CD8-positive, alpha-beta memory T cell (primary cell): Measurements from ENCODE around the gene GSG1. TPM values are rescaled to one million over a fixed set of nuclear protein-coding genes. Genes with fewer than 3 reads are reported as not detected.
"Not testable (repeated sequence)": the region's sequence is repeated elsewhere in the genome, so short reads cannot be mapped to it uniquely, and the experiment has no call there.

ENCODE experiments used
- CTCF ChIA-PET: fragments of 350-600 bp; sonication (Branson Sonifier 250); formaldehyde crosslinking; loops from one replicate; lab custom pipeline; 2021; ENCODE audit warnings: antibody characterized with exemption; lab: Charles Lee
- POLR2A ChIA-PET: fragments of 350-600 bp; sonication (Branson Sonifier 250); formaldehyde crosslinking; loops from one replicate; lab custom pipeline; 2021; ENCODE audit warnings: antibody characterized with exemption; lab: Charles Lee
- DNase-seq, 5 donors: peaks; one replicate each; pipeline versions ENCODE4 v3.0.0 to v3.0.0-alpha.2; 2020 to 2022; ENCODE audit warnings: mixed read lengths in 1 of 5
- H3K27ac ChIP-seq: one replicate; pipeline ENCODE4 v1.7.0; 2013; ENCODE audit warnings: low read depth, mild to moderate bottlenecking, low read length, moderate library complexity
- H3K27me3 ChIP-seq: 2 replicates; pipeline ENCODE4 v1.7.0; 2013; ENCODE audit warnings: low read length, mild to moderate bottlenecking; ENCODE audit not compliant: insufficient read depth, poor library complexity, severe bottlenecking
- H3K36me3 ChIP-seq: 2 replicates; pipeline ENCODE4 v1.7.0; 2013; ENCODE audit warnings: mild to moderate bottlenecking, low read length, moderate library complexity; ENCODE audit not compliant: insufficient read depth
- H3K4me1 ChIP-seq: 2 replicates; pipeline ENCODE4 v1.7.0; 2013; ENCODE audit warnings: mild to moderate bottlenecking, low read length, moderate library complexity; ENCODE audit not compliant: insufficient read depth
- H3K4me3 ChIP-seq: 2 replicates; pipeline ENCODE4 v1.7.0; 2013; ENCODE audit warnings: mild to moderate bottlenecking, low read length
- H3K9me3 ChIP-seq: 2 replicates; pipeline ENCODE4 v1.7.0; 2013; ENCODE audit warnings: mild to moderate bottlenecking, low read length
- H3K27ac Mint-ChIP-seq, 8 donors: one replicate each; pipeline ENCODE4 v1.8.0; 2020 to 2021; ENCODE audit warnings: mixed read lengths in 8 of 8, mild to moderate bottlenecking in 6 of 8, inconsistent platforms in 3 of 8, moderate library complexity in 3 of 8
- H3K27me3 Mint-ChIP-seq, 2 donors: one replicate each; pipeline ENCODE4 v1.8.0; 2020 to 2021; ENCODE audit warnings: mixed read lengths in 2 of 2, mild to moderate bottlenecking in 1 of 2, moderate library complexity in 1 of 2
- H3K36me3 Mint-ChIP-seq, 3 donors: one replicate each; pipeline ENCODE4 v1.8.0; 2020 to 2021; ENCODE audit warnings: mixed read lengths in 3 of 3, inconsistent platforms in 1 of 3, mild to moderate bottlenecking in 1 of 3
- H3K4me1 Mint-ChIP-seq, 3 donors: one replicate each; pipeline ENCODE4 v1.8.0; 2020 to 2021; ENCODE audit warnings: mixed read lengths in 3 of 3, inconsistent platforms in 1 of 3, mild to moderate bottlenecking in 1 of 3
- H3K4me3 Mint-ChIP-seq, 7 donors: one replicate each; pipeline ENCODE4 v1.8.0; 2020 to 2021; ENCODE audit warnings: mixed read lengths in 7 of 7, mild to moderate bottlenecking in 6 of 7, moderate library complexity in 4 of 7, inconsistent platforms in 2 of 7
- H3K9me3 Mint-ChIP-seq, 5 donors: one replicate each; pipeline ENCODE4 v1.8.0; 2020 to 2022; ENCODE audit warnings: mixed read lengths in 5 of 5, mild to moderate bottlenecking in 3 of 5, moderate library complexity in 2 of 5, inconsistent platforms in 1 of 5
- polyA plus RNA-seq: library from polyadenylated mRNA; unstranded; fragments of 300-500 nt; fragmentation: Illumina TruSeq; gene quantifications from one replicate; pipeline ENCODE4 v1.2.3, GENCODE V29; 2021
- total RNA-seq, 2 experiments: library from RNA; stranded (reverse); gene quantifications; one replicate each; pipeline ENCODE4 v1.2.3, GENCODE V29; 2021

The GSG1 gene
- total and polyA plus RNA-seq, 3 experiments from 2014 or later, result not detected

DNA sequence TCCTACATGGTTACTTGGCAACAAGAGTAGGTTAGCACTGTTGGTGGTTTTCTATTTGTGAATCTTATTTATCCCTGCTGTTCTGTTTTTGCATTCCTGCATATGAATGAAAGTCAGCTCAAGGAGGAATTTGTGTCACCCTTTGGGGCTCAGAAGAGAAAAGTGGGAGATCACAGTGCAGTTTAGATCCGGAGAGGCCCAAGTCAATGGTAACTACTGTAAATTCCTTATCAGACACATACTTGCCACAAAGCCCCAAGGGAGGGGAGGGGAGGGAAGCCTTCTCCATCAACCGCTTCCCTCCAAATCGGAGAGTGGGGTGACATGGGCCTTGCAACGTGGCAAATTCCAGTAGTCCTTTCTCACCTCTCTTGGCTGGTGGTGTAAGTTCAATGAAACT, 15.0 kb downstream of the GSG1 start:
- H3K4me1 ChIP-seq, result no peaks in the 10 kb centered on the region
- POLR2A ChIA-PET, result no interaction called here
- Mint-ChIP-seq H3K27ac (no peak overlapping the region), H3K4me1 (no peaks in the 10 kb centered on the region), H3K27me3 (peaks cover 0 to 7% of the 10 kb centered on the region in 2 donors), H3K36me3 (peaks cover 0 to 6% (median 0%) of the 10 kb centered on the region in 3 donors), H3K4me3 (no peak overlapping the region), H3K9me3 (peaks cover 0 to 2% (median 0%) of the 10 kb centered on the region in 5 donors)
- H3K27ac ChIP-seq, result no peak overlapping the region
- no peaks in the 10 kb centered on the region for H3K36me3 ChIP-seq
- H3K27me3 ChIP-seq, result no peaks in the 10 kb centered on the region
- no peak for DNase-seq
- H3K9me3 ChIP-seq, result no peaks in the 10 kb centered on the region
- CTCF ChIA-PET, result interaction anchor here (1.6 to 2.0 kb wide), 2 partner anchors 8 to 123 kb away, joined by 5 to 7 read pairs; no protein-coding TSS in a partner anchor
- H3K4me3 ChIP-seq, result no peak overlapping the region

DNA sequence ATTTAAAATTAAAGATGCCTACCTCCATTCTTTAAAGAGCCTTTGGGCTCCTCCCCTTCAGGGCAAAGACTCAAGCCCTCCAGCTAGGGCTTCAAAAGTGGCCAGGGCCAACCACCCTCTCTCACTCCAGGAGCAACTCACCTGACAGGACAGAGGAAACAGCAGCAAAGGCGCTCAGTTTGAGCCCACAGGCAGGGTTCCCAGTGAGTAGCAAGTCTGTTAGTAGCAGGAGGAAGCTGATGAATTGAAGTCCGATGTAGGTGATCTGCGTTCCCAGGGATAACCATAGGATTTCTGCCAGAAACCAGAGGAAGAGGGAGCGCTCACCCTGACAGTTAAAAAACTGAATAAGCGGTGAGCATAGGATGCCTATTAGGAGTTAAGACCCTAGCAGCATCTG, 15.7 kb downstream of the GSG1 start:
- no peak overlapping the region for H3K4me3 Mint-ChIP-seq
- POLR2A ChIA-PET, result interaction anchor here (0.6 kb wide), 1 partner anchor 124 kb away, joined by 3 read pairs; no protein-coding TSS in a partner anchor
- peaks cover 0 to 6% (median 1%) of the 10 kb centered on the region in 3 donors for H3K36me3 Mint-ChIP-seq
- no peaks in the 10 kb centered on the region for H3K4me1 Mint-ChIP-seq
- no peaks in the 10 kb centered on the region for H3K36me3 ChIP-seq
- H3K27ac ChIP-seq, result no peak overlapping the region
- no peaks in the 10 kb centered on the region for H3K9me3 ChIP-seq
- H3K4me1 ChIP-seq, result no peaks in the 10 kb centered on the region
- no peak for DNase-seq
- CTCF ChIA-PET, result interaction anchor here (1.6 to 2.0 kb wide), 2 partner anchors 9 to 124 kb away, joined by 5 to 7 read pairs; no protein-coding TSS in a partner anchor
- H3K4me3 ChIP-seq, result no peak overlapping the region
- peaks cover 0 to 2% (median 0%) of the 10 kb centered on the region in 5 donors for H3K9me3 Mint-ChIP-seq
- peaks cover 0 to 5% of the 10 kb centered on the region in 2 donors for H3K27me3 Mint-ChIP-seq
- no peaks in the 10 kb centered on the region for H3K27me3 ChIP-seq
- no peak overlapping the region for H3K27ac Mint-ChIP-seq

DNA sequence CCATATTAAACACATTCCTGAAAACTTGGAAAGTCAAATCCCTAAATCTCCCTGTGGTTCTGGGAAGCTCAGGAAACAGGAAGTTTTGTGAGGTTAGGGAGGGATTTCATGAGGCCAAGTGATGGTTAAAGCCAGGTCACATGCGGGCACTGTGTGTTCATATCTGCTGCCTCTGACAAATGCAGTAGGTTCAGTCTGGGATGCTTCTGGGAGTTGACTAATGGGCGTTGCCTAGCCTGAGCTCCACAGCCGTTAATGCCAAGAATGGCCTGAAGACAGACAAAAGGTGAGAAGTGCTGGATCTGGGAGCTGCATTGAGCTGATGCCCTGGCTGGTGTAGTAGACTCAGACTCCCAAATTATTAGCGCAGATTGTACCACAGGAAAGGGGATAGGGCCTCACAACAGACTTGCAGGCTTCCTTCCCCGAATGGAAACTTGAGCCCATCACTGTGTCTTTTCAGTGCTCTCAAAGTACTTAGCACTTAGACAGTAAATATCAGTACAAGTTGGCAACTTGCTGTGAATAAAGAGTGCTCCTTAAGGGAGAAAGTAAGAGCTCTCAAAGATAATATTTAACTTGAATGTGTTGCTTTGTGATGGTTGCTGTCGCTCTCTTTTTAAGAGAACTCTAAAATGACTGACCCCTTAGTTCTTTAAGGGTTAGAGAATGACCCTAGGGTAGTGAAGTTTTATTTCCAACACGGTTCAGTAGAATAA, 17.3 kb downstream of the GSG1 start:
- CTCF ChIA-PET, result interaction anchor here (0.7 to 2.0 kb wide), 2 partner anchors 10 to 125 kb away, joined by 3 to 5 read pairs; no protein-coding TSS in a partner anchor

DNA sequence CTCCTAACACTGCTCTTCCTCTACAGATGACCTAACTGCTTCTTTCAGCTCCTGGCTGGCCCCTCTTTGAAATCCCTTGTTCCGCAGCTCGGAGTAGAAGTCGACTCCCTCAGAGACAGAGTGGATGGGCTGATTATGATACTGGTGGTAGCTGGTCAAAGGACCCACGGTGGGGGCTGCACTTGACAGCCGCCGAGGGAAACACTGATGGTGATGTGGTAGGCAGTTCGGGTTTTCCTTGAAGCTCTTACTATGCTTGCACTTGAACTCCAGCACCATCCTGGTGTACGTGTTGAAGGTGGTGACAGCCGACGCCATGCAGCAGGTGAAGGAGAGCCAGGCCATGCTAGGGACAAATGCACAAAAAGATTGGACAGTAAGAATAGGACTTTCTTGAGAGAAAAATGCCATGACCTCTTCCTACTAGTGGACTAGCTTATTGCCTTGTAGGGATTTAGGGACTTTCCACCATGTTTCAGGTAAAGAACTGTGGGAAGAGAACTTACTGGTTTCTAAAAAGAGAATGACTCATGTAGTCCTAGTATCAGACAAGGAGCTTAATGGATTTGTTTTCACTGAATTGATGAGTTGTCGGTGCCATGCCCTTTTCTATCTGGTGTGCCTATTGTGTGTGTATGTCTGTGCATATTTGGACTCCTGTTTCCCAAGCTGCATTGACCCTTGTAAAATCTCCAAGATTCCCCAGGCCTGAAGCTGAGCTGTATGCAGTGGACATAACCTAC, 18.4 kb downstream of the GSG1 start:
- Mint-ChIP-seq H3K4me1 (no peaks in the 10 kb centered on the region), H3K27ac (no peak overlapping the region), H3K36me3 (peaks cover 6 to 15% (median 13%) of the 10 kb centered on the region in 3 donors), H3K4me3 (no peak overlapping the region), H3K27me3 (no peaks in the 10 kb centered on the region), H3K9me3 (peaks cover 0 to 2% (median 0%) of the 10 kb centered on the region in 5 donors)
- peaks cover under 1% of the 10 kb centered on the region for H3K36me3 ChIP-seq
- H3K9me3 ChIP-seq, result no peaks in the 10 kb centered on the region
- CTCF ChIA-PET, result interaction anchor here (0.7 kb wide), 1 partner anchor 127 kb away, joined by 3 read pairs; no protein-coding TSS in a partner anchor
- DNase-seq, result no peak
- no peaks in the 10 kb centered on the region for H3K27me3 ChIP-seq
- H3K4me3 ChIP-seq, result no peak overlapping the region
- no peaks in the 10 kb centered on the region for H3K4me1 ChIP-seq
- no peak overlapping the region for H3K27ac ChIP-seq
- POLR2A ChIA-PET, result no interaction called here

More for the DNA sequence above, 17.3 kb downstream of the GSG1 start:
- no peaks in the 10 kb centered on the region for H3K36me3 ChIP-seq
- H3K4me1 ChIP-seq, result no peaks in the 10 kb centered on the region
- no peak overlapping the region for H3K4me3 Mint-ChIP-seq
- POLR2A ChIA-PET, result no interaction called here
- no peak overlapping the region for H3K4me3 ChIP-seq
- H3K27ac ChIP-seq, result no peak overlapping the region
- peaks cover 0 to 2% (median 0%) of the 10 kb centered on the region in 5 donors for H3K9me3 Mint-ChIP-seq
- peak overlapping the region in 1 of 8 donors; percentile 82 for H3K27ac Mint-ChIP-seq
- no peak for DNase-seq
- no peaks in the 10 kb centered on the region for H3K27me3 ChIP-seq
- peaks cover 5 to 6% (median 5%) of the 10 kb centered on the region in 3 donors for H3K36me3 Mint-ChIP-seq
- no peaks in the 10 kb centered on the region for H3K4me1 Mint-ChIP-seq
- H3K27me3 Mint-ChIP-seq, result no peaks in the 10 kb centered on the region
- H3K9me3 ChIP-seq, result no peaks in the 10 kb centered on the region

DNA sequence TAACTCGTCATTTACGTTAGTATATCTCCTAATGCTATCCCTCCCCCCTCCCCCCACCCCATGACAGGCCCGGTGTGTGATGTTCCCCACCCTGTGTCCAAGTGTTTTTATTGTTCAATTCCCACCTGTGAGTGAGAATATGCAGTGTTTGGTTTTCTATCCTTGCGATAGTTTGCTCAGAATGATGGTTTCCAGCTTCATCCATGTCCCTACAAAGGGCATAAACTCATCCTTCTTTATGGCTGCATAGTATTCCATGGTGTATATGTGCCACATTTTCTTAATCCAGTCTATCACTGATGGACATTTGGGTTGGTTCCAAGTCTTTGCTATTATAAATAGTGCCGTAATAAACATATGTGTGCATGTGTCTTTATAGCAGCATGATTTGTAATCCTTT, 19.8 kb downstream of the GSG1 start:
- H3K27me3 Mint-ChIP-seq, H3K36me3 ChIP-seq, DNase-seq, H3K4me3 Mint-ChIP-seq, H3K27me3 ChIP-seq, H3K4me1 Mint-ChIP-seq, H3K9me3 ChIP-seq, CTCF ChIA-PET, H3K27ac ChIP-seq, H3K4me3 ChIP-seq, H3K27ac Mint-ChIP-seq, H3K4me1 ChIP-seq, H3K9me3 Mint-ChIP-seq, POLR2A ChIA-PET: not testable (repeated sequence)
- peaks cover 14 to 24% (median 14%) of the 10 kb centered on the region in 3 donors for H3K36me3 Mint-ChIP-seq

DNA sequence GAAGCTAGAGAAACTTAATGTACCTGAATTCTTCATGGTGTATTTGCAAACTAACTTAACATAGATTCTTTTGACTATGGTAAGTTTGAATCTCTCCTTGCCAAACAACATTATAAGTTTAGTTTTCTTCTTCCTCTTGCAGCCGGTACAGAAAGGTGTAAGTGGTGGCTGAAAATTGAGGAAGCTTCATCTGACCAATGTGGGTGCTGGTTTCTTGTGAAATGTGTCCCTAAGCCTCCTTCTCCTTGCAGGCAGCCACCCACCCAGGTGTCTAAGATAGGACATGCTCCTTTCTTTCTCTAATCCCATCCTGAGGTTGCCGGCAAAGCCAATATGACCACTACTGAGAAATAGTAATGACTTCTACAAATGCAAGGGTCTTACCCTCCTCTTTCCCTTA, 20.6 kb downstream of the GSG1 start:
- Mint-ChIP-seq H3K9me3 (peaks cover 0 to 2% (median 0%) of the 10 kb centered on the region in 5 donors), H3K27ac (no peak overlapping the region), H3K4me1 (no peaks in the 10 kb centered on the region), H3K27me3 (no peaks in the 10 kb centered on the region), H3K36me3 (peaks cover 14 to 25% (median 16%) of the 10 kb centered on the region in 3 donors), H3K4me3 (no peak overlapping the region)
- Histone ChIP-seq H3K27me3 (no peaks in the 10 kb centered on the region), H3K27ac (no peak overlapping the region), H3K4me3 (no peak overlapping the region), H3K9me3 (no peaks in the 10 kb centered on the region), H3K36me3 (peaks cover 7% of the 10 kb centered on the region), H3K4me1 (no peaks in the 10 kb centered on the region)
- no peak for DNase-seq
- ChIA-PET CTCF (no interaction called here), POLR2A (no interaction called here)

DNA sequence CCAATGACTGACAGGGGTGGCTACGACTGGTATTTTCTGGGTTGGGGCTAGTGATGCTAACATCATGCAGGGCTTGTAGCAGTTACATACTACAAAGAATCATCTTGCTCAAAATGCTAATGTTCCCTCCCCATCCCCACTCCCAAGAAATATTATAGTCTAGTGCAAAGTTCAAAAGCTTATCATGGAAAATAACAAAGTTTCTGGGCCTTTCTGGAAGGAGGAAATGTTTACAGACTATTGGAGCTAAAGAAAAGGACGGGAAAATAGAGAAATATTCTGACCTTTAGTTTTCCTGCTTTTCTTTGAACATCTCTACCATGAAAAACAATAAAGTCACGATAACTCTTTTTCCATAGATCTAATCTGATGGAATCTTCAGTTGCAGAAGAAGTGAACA, 23.2 kb downstream of the GSG1 start:
- H3K27ac Mint-ChIP-seq, result no peak overlapping the region
- Histone ChIP-seq H3K36me3 (peaks cover 13% of the 10 kb centered on the region), H3K4me1 (no peaks in the 10 kb centered on the region), H3K27ac (no peak overlapping the region), H3K9me3 (no peaks in the 10 kb centered on the region), H3K27me3 (no peaks in the 10 kb centered on the region), H3K4me3 (no peak overlapping the region)
- no peaks in the 10 kb centered on the region for H3K27me3 Mint-ChIP-seq
- H3K36me3 Mint-ChIP-seq, result peaks cover 13 to 38% (median 21%) of the 10 kb centered on the region in 3 donors
- no peaks in the 10 kb centered on the region for H3K4me1 Mint-ChIP-seq
- no peak for DNase-seq
- no peaks in the 10 kb centered on the region for H3K9me3 Mint-ChIP-seq
- H3K4me3 Mint-ChIP-seq, result no peak overlapping the region
- ChIA-PET CTCF (interaction anchor here (0.9 kb wide), 1 partner anchor 165 kb away, joined by 3 read pairs; no protein-coding TSS in a partner anchor), POLR2A (no interaction called here)
